ENCODE results near the gene PDIA6.
"Not testable (repeated sequence)": the region's sequence is repeated elsewhere in the genome, so short reads cannot be mapped to it uniquely, and the experiment has no call there.

The PDIA6 gene

GRCh38 chr2:10810202-10811161 is 2.1 kb downstream of the PDIA6 start:
- no peak for DNase-seq (ENCODE audit: low read depth in 4 of 4, low spot score in 1 of 4)

GRCh38 chr2:10806543-10806942 is 6.0 kb downstream of the PDIA6 start:
- no peak for DNase-seq (ENCODE audit: low read depth in 4 of 4, low spot score in 1 of 4)

GRCh38 chr2:10805990-10806389 is 6.6 kb downstream of the PDIA6 start:
- not testable (repeated sequence) for DNase-seq (ENCODE audit: low read depth in 4 of 4, low spot score in 1 of 4)

- no peak for DNase-seq (ENCODE audit: low read depth in 4 of 4, low spot score in 1 of 4)
Measured at GRCh38 chr2:10802657-10803056, 9.9 kb downstream of the PDIA6 start.

- DNase-seq (ENCODE audit: low read depth in 4 of 4, low spot score in 1 of 4) = no peak
Measured at GRCh38 chr2:10800163-10800562, 12.4 kb downstream of the PDIA6 start.

GRCh38 chr2:10798783-10799182 is 13.8 kb downstream of the PDIA6 start:
- DNase-seq (ENCODE audit: low read depth in 4 of 4, low spot score in 1 of 4) = no peak

GRCh38 chr2:10796703-10797102 is 15.9 kb downstream of the PDIA6 start:
- DNase-seq (ENCODE audit: low read depth in 4 of 4, low spot score in 1 of 4) = no peak

GRCh38 chr2:10795508-10796046 is 17.0 kb downstream of the PDIA6 start:
- DNase-seq (ENCODE audit: low read depth in 4 of 4, low spot score in 1 of 4) = no peak

GRCh38 chr2:10794876-10795275 is 17.7 kb downstream of the PDIA6 start:
- no peak for DNase-seq (ENCODE audit: low read depth in 4 of 4, low spot score in 1 of 4)

- no peak for DNase-seq (ENCODE audit: low read depth in 4 of 4, low spot score in 1 of 4)
Measured at GRCh38 chr2:10793816-10794215, 18.8 kb downstream of the PDIA6 start.

- no peak for DNase-seq (ENCODE audit: low read depth in 4 of 4, low spot score in 1 of 4)
Measured at GRCh38 chr2:10792660-10793400, 19.8 kb downstream of the PDIA6 start.

- DNase-seq (ENCODE audit: low read depth in 4 of 4, low spot score in 1 of 4) = no peak
Measured at GRCh38 chr2:10792001-10792634, 20.5 kb downstream of the PDIA6 start.

GRCh38 chr2:10790228-10790973 is 22.2 kb downstream of the PDIA6 start:
- DNase-seq (ENCODE audit: low read depth in 4 of 4, low spot score in 1 of 4) = no peak

- no peak for DNase-seq (ENCODE audit: low read depth in 4 of 4, low spot score in 1 of 4)
Measured at GRCh38 chr2:10788855-10789254, 23.7 kb downstream of the PDIA6 start.

- DNase-seq (ENCODE audit: low read depth in 4 of 4, low spot score in 1 of 4) = no peak
Measured at GRCh38 chr2:10787176-10787968, 25.2 kb downstream of the PDIA6 start.

GRCh38 chr2:10786240-10786982 is 26.2 kb downstream of the PDIA6 start:
- no peak for DNase-seq (ENCODE audit: low read depth in 4 of 4, low spot score in 1 of 4)

- no peak for DNase-seq (ENCODE audit: low read depth in 4 of 4, low spot score in 1 of 4)
Measured at GRCh38 chr2:10785260-10785659, 27.3 kb downstream of the PDIA6 start.

- DNase-seq (ENCODE audit: low read depth in 4 of 4, low spot score in 1 of 4) = no peak
Measured at GRCh38 chr2:10784719-10785118, 27.9 kb downstream of the PDIA6 start.

- no peak for DNase-seq (ENCODE audit: low read depth in 4 of 4, low spot score in 1 of 4)
Measured at GRCh38 chr2:10783421-10783820, 29.2 kb downstream of the PDIA6 start.
